OCI-LY3 (cell line): Measurements from ENCODE around the gene IL1RAPL1.

Source experiments
- H2AFZ ChIP-seq: fragments of 200-600, 300-600 bp; shearing (Covaris generic); 2 replicates; pipeline ENCODE4 v1.6.0; 2014; ENCODE audit warnings: antibody characterized with exemption, low read depth, low read length
- H3K27ac ChIP-seq: fragments of 200-600, 300-600 bp; sonication (generic); 2 replicates; pipeline ENCODE4 v1.5.1; 2014; ENCODE audit warnings: mild to moderate bottlenecking, low read length, moderate library complexity, mixed read lengths
- H3K27me3 ChIP-seq: fragments of 200-600, 300-600 bp; sonication (generic); 2 replicates; pipeline ENCODE4 v1.6.1; 2014; ENCODE audit warnings: low read depth, low read length, mixed read lengths
- H3K36me3 ChIP-seq: fragments of 200-600, 300-600 bp; sonication (generic); replicated peaks from 2 replicates; pipeline ENCODE3; 2014; ENCODE audit warnings: low read depth, low read length, mixed read lengths
- H3K4me1 ChIP-seq: fragments of 300-600, 200-600 bp; sonication (generic); 2 replicates; pipeline ENCODE4 v1.6.1; 2014; ENCODE audit warnings: low read length, mixed read lengths
- H3K4me2 ChIP-seq: fragments of 200-600, 300-600 bp; sonication (generic); 2 replicates; pipeline ENCODE4 v1.6.1; 2014; ENCODE audit warnings: low read length, mixed read lengths
- H3K4me3 ChIP-seq: fragments of 300-600, 200-600 bp; sonication (generic); 2 replicates; pipeline ENCODE4 v1.5.1; 2014; ENCODE audit warnings: antibody characterized with exemption, mild to moderate bottlenecking, low read length, moderate library complexity
- H3K79me2 ChIP-seq: fragments of 300-600, 200-600 bp; shearing (Covaris generic); 2 replicates; pipeline ENCODE4 v1.6.1; 2014; ENCODE audit warnings: mild to moderate bottlenecking, low read length, mixed read lengths
- H3K9ac ChIP-seq: fragments of 300-600, 200-600 bp; shearing (Covaris generic); 2 replicates; pipeline ENCODE4 v1.6.0; 2014; ENCODE audit warnings: mild to moderate bottlenecking, low read length, moderate library complexity
- H3K9me3 ChIP-seq: fragments of 200-600, 300-600 bp; shearing (Covaris generic); 2 replicates; pipeline ENCODE4 v1.6.1; 2014; ENCODE audit warnings: low read length, mixed read lengths; ENCODE audit not compliant: insufficient read depth
- H4K20me1 ChIP-seq: fragments of 200-600, 300-600 bp; sonication (generic); 2 replicates; pipeline ENCODE4 v1.6.1; 2016; ENCODE audit warnings: low read length, mixed read lengths; ENCODE audit not compliant: insufficient read depth
- EZH2phosphoT487 ChIP-seq: fragments of 200-600 bp; shearing (Covaris generic); IDR thresholded peaks from 2 replicates; pipeline ENCODE4 v1.6.1; 2018; ENCODE audit warnings: antibody characterized with exemption, mixed run types, low read depth
- TF ChIP-seq, protein P1 (sequence below): fragments of 200-600, 300-600 bp; sonication (generic); IDR thresholded peaks from 2 replicates; pipeline ENCODE4 v1.5.1; 2014; ENCODE audit warnings: antibody characterized with exemption, low read length, low read depth

Gene IL1RAPL1

GRCh38 chrX:29297171-29297800 lies 710.0 kb downstream of the IL1RAPL1 start:
- H3K4me1 ChIP-seq: no peaks in the 10 kb centered on the region
- H3K4me2 ChIP-seq: no peak overlapping the region
- no peak overlapping the region for H3K27ac ChIP-seq
- H3K4me3 ChIP-seq: no peak overlapping the region
- no peaks in the 10 kb centered on the region for H4K20me1 ChIP-seq
- no peaks in the 10 kb centered on the region for H3K9me3 ChIP-seq
- TF ChIP-seq, protein P1, sequence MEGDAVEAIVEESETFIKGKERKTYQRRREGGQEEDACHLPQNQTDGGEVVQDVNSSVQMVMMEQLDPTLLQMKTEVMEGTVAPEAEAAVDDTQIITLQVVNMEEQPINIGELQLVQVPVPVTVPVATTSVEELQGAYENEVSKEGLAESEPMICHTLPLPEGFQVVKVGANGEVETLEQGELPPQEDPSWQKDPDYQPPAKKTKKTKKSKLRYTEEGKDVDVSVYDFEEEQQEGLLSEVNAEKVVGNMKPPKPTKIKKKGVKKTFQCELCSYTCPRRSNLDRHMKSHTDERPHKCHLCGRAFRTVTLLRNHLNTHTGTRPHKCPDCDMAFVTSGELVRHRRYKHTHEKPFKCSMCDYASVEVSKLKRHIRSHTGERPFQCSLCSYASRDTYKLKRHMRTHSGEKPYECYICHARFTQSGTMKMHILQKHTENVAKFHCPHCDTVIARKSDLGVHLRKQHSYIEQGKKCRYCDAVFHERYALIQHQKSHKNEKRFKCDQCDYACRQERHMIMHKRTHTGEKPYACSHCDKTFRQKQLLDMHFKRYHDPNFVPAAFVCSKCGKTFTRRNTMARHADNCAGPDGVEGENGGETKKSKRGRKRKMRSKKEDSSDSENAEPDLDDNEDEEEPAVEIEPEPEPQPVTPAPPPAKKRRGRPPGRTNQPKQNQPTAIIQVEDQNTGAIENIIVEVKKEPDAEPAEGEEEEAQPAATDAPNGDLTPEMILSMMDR: no peak
- no peak for TF ChIP-seq EZH2phosphoT487
- H3K27me3 ChIP-seq: no peaks in the 10 kb centered on the region
- H3K79me2 ChIP-seq: no peaks in the 10 kb centered on the region
- H3K36me3 ChIP-seq: no peaks in the 10 kb centered on the region
- no peak overlapping the region for H2AFZ ChIP-seq
- no peak overlapping the region for H3K9ac ChIP-seq

DNA sequence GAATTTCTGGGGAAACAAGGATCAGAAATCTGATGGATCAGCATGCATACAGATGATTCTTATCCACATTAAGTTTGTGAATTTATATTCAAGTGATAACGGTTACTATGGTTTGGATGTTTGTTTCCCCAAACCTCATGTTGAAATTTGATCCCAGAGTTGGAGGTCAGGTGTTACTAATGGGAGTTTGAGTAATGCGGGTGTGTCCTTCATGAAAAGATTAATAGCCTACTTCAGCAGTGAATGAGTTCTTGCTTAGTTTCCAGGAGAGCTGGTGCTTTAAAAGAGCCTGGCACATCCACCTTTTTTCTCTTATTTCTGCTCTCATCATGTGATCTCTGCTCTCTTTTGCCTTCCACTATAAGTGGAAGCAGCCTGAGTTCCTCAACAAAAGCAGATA lies 712.4 kb downstream of the IL1RAPL1 start:
- Histone ChIP-seq H3K4me1 (no peaks in the 10 kb centered on the region), H2AFZ (no peak overlapping the region), H3K4me2 (no peak overlapping the region), H3K4me3 (no peak overlapping the region), H4K20me1 (no peaks in the 10 kb centered on the region), H3K9me3 (no peaks in the 10 kb centered on the region), H3K79me2 (no peaks in the 10 kb centered on the region), H3K9ac (no peak overlapping the region), H3K27me3 (no peaks in the 10 kb centered on the region), H3K36me3 (no peaks in the 10 kb centered on the region), H3K27ac (no peak overlapping the region)
- no peak for TF ChIP-seq EZH2phosphoT487
- TF ChIP-seq, protein P1: no peak

DNA sequence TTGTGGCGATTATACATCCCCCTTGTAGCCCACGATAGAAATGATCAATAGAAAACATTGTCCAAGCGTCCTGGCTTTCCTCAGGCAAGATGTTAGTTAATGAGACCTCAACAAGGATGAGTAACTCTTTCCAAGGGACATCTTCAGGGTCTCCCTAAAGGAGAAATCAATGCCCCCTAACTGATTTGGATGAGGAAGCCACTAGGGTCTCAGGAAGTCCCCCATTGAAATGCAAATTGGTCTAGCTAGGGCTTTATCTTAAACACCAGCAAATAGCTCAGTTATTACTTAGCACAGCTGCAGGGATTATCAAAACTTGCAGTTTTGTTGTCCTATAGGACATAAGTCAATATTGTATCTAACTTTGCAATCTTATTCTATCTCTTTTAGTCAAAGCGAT lies 721.5 kb downstream of the IL1RAPL1 start:
- no peak overlapping the region for H3K9ac ChIP-seq
- no peaks in the 10 kb centered on the region for H3K36me3 ChIP-seq
- TF ChIP-seq, protein P1: no peak
- TF ChIP-seq EZH2phosphoT487: no peak
- H3K4me3 ChIP-seq: no peak overlapping the region
- no peaks in the 10 kb centered on the region for H3K4me1 ChIP-seq
- no peaks in the 10 kb centered on the region for H3K27me3 ChIP-seq
- H3K79me2 ChIP-seq: no peaks in the 10 kb centered on the region
- H4K20me1 ChIP-seq: no peaks in the 10 kb centered on the region
- H3K9me3 ChIP-seq: no peaks in the 10 kb centered on the region
- no peak overlapping the region for H3K27ac ChIP-seq
- no peak overlapping the region for H2AFZ ChIP-seq
- H3K4me2 ChIP-seq: no peak overlapping the region

- Histone ChIP-seq H3K4me3 (no peak overlapping the region), H3K36me3 (no peaks in the 10 kb centered on the region), H3K27ac (no peak overlapping the region), H3K9ac (no peak overlapping the region), H3K27me3 (no peaks in the 10 kb centered on the region), H3K4me1 (no peaks in the 10 kb centered on the region), H3K79me2 (no peaks in the 10 kb centered on the region), H4K20me1 (no peaks in the 10 kb centered on the region), H3K4me2 (no peak overlapping the region), H3K9me3 (no peaks in the 10 kb centered on the region), H2AFZ (no peak overlapping the region)
- TF ChIP-seq, protein P1: no peak
- no peak for TF ChIP-seq EZH2phosphoT487
Observed at GRCh38 chrX:29315931-29316330, 728.7 kb downstream of the IL1RAPL1 start.
